CD4-positive, alpha-beta memory T cell (primary cell): ENCODE results near the gene TYW5. TPM values are rescaled to one million over a fixed set of nuclear protein-coding genes. Genes with fewer than 3 reads are reported as not detected.
A peak's percentile ranks its signal among the peaks of the same experiment; 100 is the strongest.

Experiments
- CTCF ChIA-PET: fragments of 350-600 bp; sonication (Branson Sonifier 250); formaldehyde crosslinking; loops from one replicate; lab custom pipeline; 2021; ENCODE audit warnings: inconsistent platforms; ENCODE audit not compliant: partially characterized antibody; lab: Charles Lee
- POLR2A ChIA-PET: fragments of 350-600 bp; sonication (Branson Sonifier 250); formaldehyde crosslinking; loops from one replicate; lab custom pipeline; 2021; ENCODE audit not compliant: partially characterized antibody; lab: Charles Lee
- DNase-seq, 5 donors: peaks; one replicate each; pipeline versions ENCODE4 v3.0.0 to v3.0.0-alpha.2; 2020 to 2022; ENCODE audit warnings: mixed read lengths in 1 of 5
- H3K27ac ChIP-seq: one replicate; pipeline ENCODE4 v1.7.0; 2013; ENCODE audit warnings: low read depth, low read length
- H3K27me3 ChIP-seq: 2 replicates; pipeline ENCODE4 v1.7.0; 2013; ENCODE audit warnings: mild to moderate bottlenecking, low read length, moderate library complexity; ENCODE audit not compliant: insufficient read depth
- H3K36me3 ChIP-seq: 2 replicates; pipeline ENCODE4 v1.7.0; 2013; ENCODE audit warnings: mild to moderate bottlenecking, low read length, moderate library complexity; ENCODE audit not compliant: insufficient read depth
- H3K4me1 ChIP-seq: 2 replicates; pipeline ENCODE4 v1.7.0; 2013; ENCODE audit warnings: mild to moderate bottlenecking, low read length, moderate library complexity; ENCODE audit not compliant: insufficient read depth
- H3K4me3 ChIP-seq, 2 donors: one replicate each; pipeline ENCODE4 v1.7.0; 2013; ENCODE audit warnings: low read length in 2 of 2, mild to moderate bottlenecking in 1 of 2
- H3K9me3 ChIP-seq, 2 donors: one replicate each; pipeline ENCODE4 v1.7.0; 2013; ENCODE audit warnings: low read length in 2 of 2, control low read depth in 1 of 2; ENCODE audit not compliant: control insufficient read depth in 1 of 2
- H3K27ac Mint-ChIP-seq, 7 donors: one replicate each; pipeline ENCODE4 v1.8.0; 2020 to 2021; ENCODE audit warnings: mixed read lengths in 7 of 7, mild to moderate bottlenecking in 6 of 7, inconsistent platforms in 3 of 7, moderate library complexity in 3 of 7
- H3K27me3 Mint-ChIP-seq, 2 donors: one replicate each; pipeline ENCODE4 v1.8.0; 2020 to 2021; ENCODE audit warnings: mixed read lengths in 2 of 2
- H3K36me3 Mint-ChIP-seq, 2 donors: one replicate each; pipeline ENCODE4 v1.8.0; 2020 to 2021; ENCODE audit warnings: mixed read lengths in 2 of 2, inconsistent platforms in 1 of 2, mild to moderate bottlenecking in 1 of 2
- H3K4me1 Mint-ChIP-seq, 4 donors: one replicate each; pipeline ENCODE4 v1.8.0; 2020 to 2021; ENCODE audit warnings: mixed read lengths in 4 of 4, mild to moderate bottlenecking in 1 of 4
- H3K4me3 Mint-ChIP-seq, 8 donors: one replicate each; pipeline ENCODE4 v1.8.0; 2020 to 2021; ENCODE audit warnings: mixed read lengths in 8 of 8, mild to moderate bottlenecking in 7 of 8, moderate library complexity in 6 of 8, inconsistent platforms in 3 of 8
- H3K9me3 Mint-ChIP-seq, 8 donors: one replicate each; pipeline ENCODE4 v1.8.0; 2020 to 2021; ENCODE audit warnings: mixed read lengths in 8 of 8, mild to moderate bottlenecking in 5 of 8, inconsistent platforms in 3 of 8, moderate library complexity in 1 of 8
- intact Hi-C: fragments of 100-400 bp; cut with micrococcal nuclease; formaldehyde crosslinking; loops from one replicate; pipeline ENCODE4 v1.15.1; 2023
- polyA plus RNA-seq, 2 donors: library from polyadenylated mRNA; unstranded; fragments of 300-500 nt; fragmentation: Illumina TruSeq; gene quantifications; one replicate each; pipeline ENCODE4 v1.2.3, GENCODE V29; 2021
- total RNA-seq, 2 experiments: library from RNA; stranded (reverse); gene quantifications; one replicate each; pipeline ENCODE4 v1.2.3, GENCODE V29; 2021

The TYW5 gene
- total and polyA plus RNA-seq, 4 experiments from 2014 or later: 4.0 to 11.6 (median 7.8) TPM

DNA sequence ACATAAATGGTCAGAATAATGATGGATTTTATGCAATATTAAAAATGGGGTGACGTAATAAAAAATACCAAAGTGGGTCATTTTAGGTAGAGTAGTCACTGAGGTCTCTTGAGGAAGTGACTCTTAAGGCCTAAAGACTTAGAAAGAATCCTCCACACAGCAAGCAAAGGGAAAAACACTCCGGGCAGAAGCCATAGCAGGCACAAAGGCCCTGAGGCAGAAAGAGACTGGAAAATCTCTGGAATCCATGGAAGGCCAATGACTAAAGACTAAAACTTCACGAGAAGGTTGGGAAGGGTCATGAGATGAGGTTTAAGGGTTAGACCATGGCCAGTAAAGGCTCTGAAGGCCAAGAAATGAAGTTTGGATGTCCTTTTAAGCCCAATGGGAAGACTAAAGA lies 37.0 kb upstream of the TYW5 start:
- Histone ChIP-seq H3K4me1 (no peaks in the 10 kb centered on the region), H3K27ac (no peak overlapping the region), H3K36me3 (no peaks in the 10 kb centered on the region), H3K4me3 (no peak overlapping the region), H3K9me3 (no peaks in the 10 kb centered on the region), H3K27me3 (no peaks in the 10 kb centered on the region)
- DNase-seq: no peak
- no peak overlapping the region for H3K4me3 Mint-ChIP-seq
- ChIA-PET POLR2A (no interaction called here), CTCF (no interaction called here)
- intact Hi-C loops: no loop called here
- H3K27me3 Mint-ChIP-seq: peaks cover 0 to 5% of the 10 kb centered on the region in 2 donors
- H3K36me3 Mint-ChIP-seq: no peaks in the 10 kb centered on the region
- peak overlapping the region in 1 of 7 donors; percentile 6 for H3K27ac Mint-ChIP-seq
- no peaks in the 10 kb centered on the region for H3K4me1 Mint-ChIP-seq
- no peaks in the 10 kb centered on the region for H3K9me3 Mint-ChIP-seq

DNA sequence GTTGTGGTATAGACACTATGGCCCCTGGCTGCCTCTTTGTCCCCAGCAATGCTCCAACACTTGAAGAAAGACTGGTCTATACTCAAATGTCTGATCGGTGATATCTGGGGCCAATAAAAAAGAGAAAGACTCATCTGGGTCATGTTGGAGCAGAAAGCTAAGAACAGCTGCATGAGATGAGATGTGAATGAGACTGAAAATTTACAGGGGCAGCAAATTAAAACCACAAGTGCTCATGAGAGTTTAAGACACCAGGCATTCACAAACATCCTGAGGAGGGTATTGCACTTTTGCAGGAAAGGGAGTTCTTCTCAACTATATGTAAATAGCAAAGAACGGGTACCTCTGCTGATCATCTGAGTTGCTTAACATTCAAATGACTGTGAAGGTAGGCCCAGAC lies 36.4 kb upstream of the TYW5 start:
- intact Hi-C loops: no loop called here
- Mint-ChIP-seq H3K36me3 (no peaks in the 10 kb centered on the region), H3K27ac (no peak overlapping the region), H3K9me3 (no peaks in the 10 kb centered on the region), H3K4me1 (no peaks in the 10 kb centered on the region), H3K27me3 (peaks cover 0 to 5% of the 10 kb centered on the region in 2 donors), H3K4me3 (no peak overlapping the region)
- H3K9me3 ChIP-seq: no peaks in the 10 kb centered on the region
- H3K36me3 ChIP-seq: no peaks in the 10 kb centered on the region
- POLR2A ChIA-PET: no interaction called here
- CTCF ChIA-PET: no interaction called here
- no peak for DNase-seq
- H3K27ac ChIP-seq: no peak overlapping the region
- no peaks in the 10 kb centered on the region for H3K4me1 ChIP-seq
- H3K27me3 ChIP-seq: no peaks in the 10 kb centered on the region
- H3K4me3 ChIP-seq: no peak overlapping the region

DNA sequence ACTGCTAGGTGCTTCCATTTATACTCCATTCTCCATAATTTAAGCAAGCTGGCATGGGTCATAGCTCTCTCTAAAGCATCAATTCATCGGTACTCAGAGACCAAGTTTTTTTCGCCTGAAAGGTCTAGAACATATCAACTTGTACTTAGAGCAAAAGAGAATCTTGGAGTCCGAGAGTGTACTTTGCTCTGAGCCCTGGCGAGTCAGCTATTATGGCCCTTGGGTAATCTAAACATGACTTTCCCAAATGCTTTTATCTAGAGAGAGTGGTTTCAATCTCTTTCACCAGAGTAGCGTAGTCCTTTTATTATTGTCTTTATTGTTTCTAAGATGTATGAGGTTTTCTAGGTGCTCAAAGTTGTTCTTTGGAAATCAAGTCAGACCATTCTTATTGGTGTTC lies 34.5 kb upstream of the TYW5 start:
- no peak overlapping the region for H3K27ac Mint-ChIP-seq
- H3K4me3 Mint-ChIP-seq: no peak overlapping the region
- Histone ChIP-seq H3K27me3 (no peaks in the 10 kb centered on the region), H3K4me1 (no peaks in the 10 kb centered on the region), H3K27ac (no peak overlapping the region), H3K4me3 (no peak overlapping the region), H3K36me3 (no peaks in the 10 kb centered on the region), H3K9me3 (no peaks in the 10 kb centered on the region)
- H3K9me3 Mint-ChIP-seq: no peaks in the 10 kb centered on the region
- ChIA-PET CTCF (interaction anchor here (1.0 kb wide), 1 partner anchor 492 kb away, joined by 4 read pairs; no protein-coding TSS in a partner anchor), POLR2A (no interaction called here)
- DNase-seq: no peak
- H3K27me3 Mint-ChIP-seq: peaks cover 0 to 5% of the 10 kb centered on the region in 2 donors
- no peaks in the 10 kb centered on the region for H3K36me3 Mint-ChIP-seq
- intact Hi-C loops: loop anchor here (5.0 kb wide), 1 partner anchor 317 kb away; the partner anchor contains the start of gene SPATS2L
- peaks cover 0 to 9% (median 5%) of the 10 kb centered on the region in 4 donors for H3K4me1 Mint-ChIP-seq

DNA sequence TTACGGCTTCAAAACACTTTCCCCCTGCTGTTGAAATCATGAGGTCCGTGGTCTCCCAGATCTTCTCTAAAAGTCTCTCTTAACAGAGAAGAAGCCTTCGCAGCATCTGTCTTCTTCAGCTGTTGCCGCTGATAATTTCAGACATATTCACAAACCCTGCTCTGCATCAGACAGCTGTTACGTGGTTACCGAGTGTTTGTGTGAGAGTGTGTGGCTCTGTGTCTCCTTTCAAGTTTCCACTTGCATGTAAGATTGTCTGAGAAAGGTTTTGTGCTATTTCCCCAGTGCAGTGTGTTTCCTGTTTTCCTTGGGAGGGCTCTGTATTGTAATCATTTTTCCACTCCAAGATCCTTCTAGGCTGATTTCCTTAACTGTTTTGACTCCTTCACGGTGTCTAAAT lies 32.9 kb upstream of the TYW5 start:
- Mint-ChIP-seq H3K36me3 (no peaks in the 10 kb centered on the region), H3K27ac (no peak overlapping the region), H3K27me3 (peaks cover 0 to 5% of the 10 kb centered on the region in 2 donors), H3K9me3 (no peaks in the 10 kb centered on the region), H3K4me1 (peaks cover 0 to 9% (median 5%) of the 10 kb centered on the region in 4 donors), H3K4me3 (no peak overlapping the region)
- H3K27me3 ChIP-seq: no peaks in the 10 kb centered on the region
- ChIA-PET POLR2A (no interaction called here), CTCF (interaction anchor here (0.7 to 1.5 kb wide), 3 partner anchors 13 to 483 kb away, joined by 3 to 5 read pairs (median 4); no protein-coding TSS in a partner anchor)
- no peak for DNase-seq
- intact Hi-C loops: loop anchor here (5.0 kb wide), 1 partner anchor 319 kb away; the partner anchor contains the start of gene SPATS2L
- H3K27ac ChIP-seq: no peak overlapping the region
- no peaks in the 10 kb centered on the region for H3K36me3 ChIP-seq
- no peak overlapping the region for H3K4me3 ChIP-seq
- H3K9me3 ChIP-seq: no peaks in the 10 kb centered on the region
- H3K4me1 ChIP-seq: no peaks in the 10 kb centered on the region

DNA sequence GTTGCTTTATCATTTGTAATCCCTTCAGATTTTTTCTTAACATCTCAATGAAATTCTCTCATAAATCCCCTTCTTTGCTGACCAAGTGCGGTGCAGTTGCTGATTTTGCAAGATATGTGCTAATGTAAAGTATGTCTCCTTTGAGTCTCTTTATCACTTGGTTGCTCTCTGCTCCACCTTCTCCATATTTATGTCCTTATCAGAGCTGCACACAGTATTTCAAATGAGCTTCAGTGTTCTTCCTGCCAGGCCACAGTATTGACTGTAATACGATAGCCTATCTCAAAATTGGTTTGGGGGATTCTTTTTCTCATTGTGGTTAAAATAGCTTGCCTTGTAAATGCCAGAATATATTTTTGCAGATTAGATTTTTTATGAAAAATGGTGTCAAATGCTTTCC lies 32.3 kb upstream of the TYW5 start:
- CTCF ChIA-PET: interaction anchor here (0.7 to 1.5 kb wide), 3 partner anchors 12 to 484 kb away, joined by 3 to 5 read pairs (median 4); no protein-coding TSS in a partner anchor
- POLR2A ChIA-PET: no interaction called here

DNA sequence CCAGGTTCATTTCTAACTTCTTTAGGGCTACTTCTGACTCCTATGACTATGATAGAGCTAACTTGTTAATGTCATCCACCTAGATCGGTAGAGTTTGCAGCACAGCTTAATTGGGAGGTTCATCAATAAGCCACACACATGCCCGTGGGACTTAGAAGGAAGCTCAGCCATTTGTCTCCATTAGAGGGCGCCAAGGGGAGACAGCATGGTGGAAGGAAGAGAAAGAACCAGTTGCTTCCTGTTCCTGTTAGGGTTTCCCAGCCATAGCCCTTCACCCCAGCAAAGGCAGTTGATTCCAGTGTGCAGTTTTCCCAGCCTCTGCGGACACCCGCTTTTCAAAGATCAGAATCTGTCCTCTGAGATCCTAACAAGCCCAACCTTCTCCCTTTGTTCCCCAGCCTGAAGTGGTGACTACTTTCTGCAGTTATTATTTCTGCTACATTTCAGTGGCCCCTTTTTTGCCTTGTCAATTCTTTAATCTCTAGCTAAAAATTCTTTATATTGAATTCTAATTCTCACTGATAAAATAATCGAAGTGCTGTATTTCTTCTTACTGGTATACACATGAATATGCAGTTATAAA lies 30.4 kb upstream of the TYW5 start:
- peak; percentile 42 to 58 (median 50) for DNase-seq
- intact Hi-C loops: loop anchor here (5.0 kb wide), 1 partner anchor 322 kb away; the partner anchor contains the start of gene SPATS2L
- H3K27ac ChIP-seq: no peak overlapping the region
- ChIA-PET CTCF (interaction anchor here (0.6 to 3.2 kb wide), 15 partner anchors 11 to 524 kb away, joined by 3 to 17 read pairs (median 4); partner anchors contain the start of gene KCTD18), POLR2A (interaction anchor here (0.8 to 1.1 kb wide), 2 partner anchors 31 to 483 kb away, joined by 3 to 4 read pairs; no protein-coding TSS in a partner anchor)
- Mint-ChIP-seq H3K4me3 (no peak overlapping the region), H3K27me3 (no peaks in the 10 kb centered on the region), H3K9me3 (peaks cover 0 to 2% (median 0%) of the 10 kb centered on the region in 8 donors), H3K27ac (no peak overlapping the region), H3K36me3 (no peaks in the 10 kb centered on the region), H3K4me1 (peaks cover 0 to 9% (median 5%) of the 10 kb centered on the region in 4 donors)
- H3K9me3 ChIP-seq: no peaks in the 10 kb centered on the region
- H3K36me3 ChIP-seq: no peaks in the 10 kb centered on the region
- H3K4me3 ChIP-seq: no peak overlapping the region
- H3K27me3 ChIP-seq: no peaks in the 10 kb centered on the region
- H3K4me1 ChIP-seq: no peaks in the 10 kb centered on the region

More for the DNA sequence above, 32.3 kb upstream of the TYW5 start:
- no peaks in the 10 kb centered on the region for H3K36me3 Mint-ChIP-seq
- H3K27ac Mint-ChIP-seq: no peak overlapping the region
- H3K4me1 Mint-ChIP-seq: peaks cover 0 to 9% (median 5%) of the 10 kb centered on the region in 4 donors
- DNase-seq: no peak
- Histone ChIP-seq H3K36me3 (no peaks in the 10 kb centered on the region), H3K4me1 (no peaks in the 10 kb centered on the region), H3K4me3 (no peak overlapping the region), H3K9me3 (no peaks in the 10 kb centered on the region), H3K27ac (no peak overlapping the region), H3K27me3 (no peaks in the 10 kb centered on the region)
- H3K27me3 Mint-ChIP-seq: peaks cover 0 to 3% of the 10 kb centered on the region in 2 donors
- intact Hi-C loops: loop anchor here (5.0 kb wide), 1 partner anchor 320 kb away; the partner anchor contains the start of gene SPATS2L
- no peaks in the 10 kb centered on the region for H3K9me3 Mint-ChIP-seq
- H3K4me3 Mint-ChIP-seq: no peak overlapping the region

DNA sequence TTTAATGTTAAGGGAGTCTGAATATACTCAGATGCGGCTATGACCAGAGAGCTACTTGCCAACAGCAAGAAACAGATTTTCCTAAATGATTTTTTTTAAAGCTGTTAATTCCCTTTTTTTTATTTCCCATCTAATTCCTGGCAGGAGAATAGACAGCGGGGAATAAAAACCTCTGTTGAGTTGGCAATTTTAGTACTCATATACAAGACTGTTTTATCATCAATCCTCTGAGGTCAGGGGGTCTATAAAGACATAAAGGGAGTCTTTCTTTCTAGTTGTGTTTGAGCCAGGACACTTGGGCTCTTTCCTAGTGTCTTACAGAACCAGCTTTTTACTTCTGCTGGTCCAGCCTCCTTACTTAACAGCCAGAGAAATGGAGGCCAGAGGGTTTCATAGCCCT lies 29.5 kb upstream of the TYW5 start:
- Mint-ChIP-seq H3K4me1 (peaks cover 4 to 9% (median 6%) of the 10 kb centered on the region in 4 donors), H3K27me3 (peaks cover 0 to 2% of the 10 kb centered on the region in 2 donors), H3K9me3 (peaks cover 0 to 2% (median 0%) of the 10 kb centered on the region in 8 donors), H3K4me3 (no peak overlapping the region), H3K36me3 (no peaks in the 10 kb centered on the region), H3K27ac (no peak overlapping the region)
- ChIA-PET POLR2A (interaction anchor here (1.1 kb wide), 1 partner anchor 30 kb away, joined by 3 read pairs; no protein-coding TSS in a partner anchor), CTCF (interaction anchor here (1.1 to 3.2 kb wide), 9 partner anchors 19 to 509 kb away, joined by 3 to 17 read pairs (median 6); no protein-coding TSS in a partner anchor)
- no peaks in the 10 kb centered on the region for H3K4me1 ChIP-seq
- no peak for DNase-seq
- no peaks in the 10 kb centered on the region for H3K9me3 ChIP-seq
- H3K27me3 ChIP-seq: no peaks in the 10 kb centered on the region
- no peak overlapping the region for H3K27ac ChIP-seq
- intact Hi-C loops: loop anchor here (5.0 kb wide), 1 partner anchor 323 kb away; the partner anchor contains the start of gene SPATS2L
- no peaks in the 10 kb centered on the region for H3K36me3 ChIP-seq
- no peak overlapping the region for H3K4me3 ChIP-seq
